OCI-LY1 (cell line): ENCODE results near the gene NIT1.

ENCODE experiments used
- H2AFZ ChIP-seq: fragments of 200-600 bp; sonication (generic), shearing (Covaris generic); 2 replicates; pipeline ENCODE4 v1.6.0; 2014; ENCODE audit warnings: antibody characterized with exemption, mild to moderate bottlenecking, low read length
- H3F3A ChIP-seq: fragments of 200-600 bp; sonication (generic), shearing (Covaris generic); 2 replicates; pipeline ENCODE4 v1.6.0; 2014; ENCODE audit warnings: mild to moderate bottlenecking, antibody characterized with exemption, low read length, moderate library complexity; ENCODE audit not compliant: insufficient read depth
- H3K27ac ChIP-seq: fragments of 200-600 bp; sonication (generic); 2 replicates; pipeline ENCODE4 v1.5.1; 2014; ENCODE audit warnings: low read length, mixed run types, mild to moderate bottlenecking, low read depth; ENCODE audit not compliant: poor library complexity, severe bottlenecking
- H3K27me3 ChIP-seq: fragments of 200-600 bp; sonication (generic); 2 replicates; pipeline ENCODE4 v1.6.0; 2014; ENCODE audit warnings: antibody characterized with exemption, mild to moderate bottlenecking, low read length, moderate library complexity; ENCODE audit not compliant: insufficient read depth
- H3K36me3 ChIP-seq: fragments of 200-600 bp; sonication (generic); 2 replicates; pipeline ENCODE4 v1.6.1; 2014; ENCODE audit warnings: mild to moderate bottlenecking, antibody characterized with exemption, low read length, moderate library complexity, mixed read lengths; ENCODE audit not compliant: insufficient read depth
- H3K4me1 ChIP-seq: fragments of 200-600 bp; sonication (generic); 2 replicates; pipeline ENCODE4 v1.5.1; 2014; ENCODE audit warnings: mild to moderate bottlenecking, low read length, moderate library complexity; ENCODE audit not compliant: insufficient read depth, severe bottlenecking
- H3K4me2 ChIP-seq: fragments of 200-600 bp; sonication (generic), shearing (Covaris generic); 2 replicates; pipeline ENCODE4 v1.6.1; 2014; ENCODE audit warnings: low read length
- H3K4me3 ChIP-seq: fragments of 200-600 bp; sonication (generic); 2 replicates; pipeline ENCODE4 v1.5.1; 2014; ENCODE audit warnings: low read length, low read depth, mild to moderate bottlenecking, mixed read lengths; ENCODE audit not compliant: poor library complexity, severe bottlenecking
- H3K79me2 ChIP-seq: fragments of 200-600 bp; shearing (Covaris generic); 2 replicates; pipeline ENCODE4 v1.6.1; 2016; ENCODE audit warnings: mixed run types, low read length, mixed read lengths; ENCODE audit not compliant: insufficient read depth
- H3K9ac ChIP-seq: fragments of 200-600 bp; sonication (generic), shearing (Covaris generic); 2 replicates; pipeline ENCODE4 v1.6.1; 2014; ENCODE audit warnings: mild to moderate bottlenecking, low read length, mixed read lengths
- H3K9me2 ChIP-seq: fragments of 200-600 bp; sonication (generic), shearing (Covaris generic); 2 replicates; pipeline ENCODE4 v1.6.1; 2014; ENCODE audit warnings: low read depth, mild to moderate bottlenecking, low read length, mixed read lengths
- H3K9me3 ChIP-seq: fragments of 200-600 bp; shearing (Covaris generic); 2 replicates; pipeline ENCODE4 v1.6.1; 2014; ENCODE audit warnings: low read length, mixed read lengths
- H4K20me1 ChIP-seq: fragments of 200-600 bp; sonication (generic), shearing (Covaris generic); 2 replicates; pipeline ENCODE4 v1.6.0; 2016; ENCODE audit warnings: mild to moderate bottlenecking, low read length; ENCODE audit not compliant: insufficient read depth
- CTCF ChIP-seq: fragments of 200-600 bp; sonication (generic), shearing (Covaris generic); IDR thresholded peaks from 2 replicates; pipeline ENCODE4 v1.5.1; 2017; ENCODE audit warnings: mild to moderate bottlenecking, antibody characterized with exemption, low read length, moderate library complexity, mixed read lengths
- EZH2 ChIP-seq: fragments of 200-600 bp; sonication (generic), shearing (Covaris generic); IDR thresholded peaks from 2 replicates; pipeline ENCODE4 v1.8.0; 2017; ENCODE audit warnings: borderline replicate concordance, mixed run types, mild to moderate bottlenecking, antibody characterized with exemption, low read length, moderate library complexity, mixed read lengths

Gene NIT1

GRCh38 chr1:161119092-161119903 lies 1.4 kb downstream of the NIT1 start:
- no peaks in the 10 kb centered on the region for H3F3A ChIP-seq
- TF ChIP-seq EZH2 = no peak
- TF ChIP-seq CTCF = peak; percentile 52

GRCh38 chr1:161121042-161121650 lies 3.2 kb downstream of the NIT1 start:
- TF ChIP-seq EZH2 (no peak), CTCF (no peak)
- no peaks in the 10 kb centered on the region for H4K20me1 ChIP-seq
- no peak overlapping the region for H3K27ac ChIP-seq
- no peaks in the 10 kb centered on the region for H3K27me3 ChIP-seq
- peaks cover 64% of the 10 kb centered on the region for H3K36me3 ChIP-seq
- H3K79me2 ChIP-seq = peaks cover 16% of the 10 kb centered on the region
- H3K9me2 ChIP-seq = no peaks in the 10 kb centered on the region
- no peak overlapping the region for H3K4me2 ChIP-seq
- no peak overlapping the region for H2AFZ ChIP-seq
- no peak overlapping the region for H3K9ac ChIP-seq
- H3K4me3 ChIP-seq = no peak overlapping the region
- peaks cover 26% of the 10 kb centered on the region for H3K4me1 ChIP-seq
- H3F3A ChIP-seq = no peaks in the 10 kb centered on the region
- H3K9me3 ChIP-seq = no peaks in the 10 kb centered on the region

More at GRCh38 chr1:161119092-161119903, 1.4 kb downstream of the NIT1 start:
- peak overlapping the region; percentile 97 for H3K4me3 ChIP-seq
- no peaks in the 10 kb centered on the region for H3K9me2 ChIP-seq
- H3K36me3 ChIP-seq = peaks cover 63% of the 10 kb centered on the region
- H3K9ac ChIP-seq = peak overlapping the region; percentile 95
- H3K27me3 ChIP-seq = no peaks in the 10 kb centered on the region
- H2AFZ ChIP-seq = no peak overlapping the region
- peaks cover 34% of the 10 kb centered on the region for H3K79me2 ChIP-seq
- H3K27ac ChIP-seq = peak overlapping the region; percentile 64
- no peaks in the 10 kb centered on the region for H3K9me3 ChIP-seq
- H3K4me2 ChIP-seq = peak overlapping the region; percentile 92
- H3K4me1 ChIP-seq = peaks cover 44% of the 10 kb centered on the region
- H4K20me1 ChIP-seq = no peaks in the 10 kb centered on the region

GRCh38 chr1:161121834-161122233 lies 3.9 kb downstream of the NIT1 start:
- Histone ChIP-seq H3K9me2 (no peaks in the 10 kb centered on the region), H3F3A (no peaks in the 10 kb centered on the region), H3K9me3 (no peaks in the 10 kb centered on the region), H3K36me3 (peaks cover 63% of the 10 kb centered on the region), H3K4me1 (peaks cover 19% of the 10 kb centered on the region), H3K4me2 (no peak overlapping the region), H3K4me3 (no peak overlapping the region), H2AFZ (no peak overlapping the region), H3K9ac (no peak overlapping the region), H3K27ac (no peak overlapping the region), H4K20me1 (no peaks in the 10 kb centered on the region), H3K79me2 (peaks cover 9% of the 10 kb centered on the region), H3K27me3 (no peaks in the 10 kb centered on the region)
- TF ChIP-seq EZH2 (no peak), CTCF (no peak)
